Ectodermal cell (in vitro differentiated cells): ENCODE measurements around the gene TEKT1.
"Not testable (repeated sequence)": the region's sequence is repeated elsewhere in the genome, so short reads cannot be mapped to it uniquely, and the experiment has no call there.

Source experiments
- H3K27ac ChIP-seq: 2 replicates; pipeline ENCODE4 v1.7.0; 2013; ENCODE audit warnings: mild to moderate bottlenecking, low read depth, low read length; ENCODE audit not compliant: insufficient read depth, poor library complexity, severe bottlenecking
- H3K27me3 ChIP-seq: 2 replicates; pipeline ENCODE4 v1.7.0; 2013; ENCODE audit warnings: mild to moderate bottlenecking, low read length; ENCODE audit not compliant: insufficient read depth, control insufficient read depth, poor library complexity, severe bottlenecking
- H3K36me3 ChIP-seq: one replicate; pipeline ENCODE4 v1.7.0; 2013; ENCODE audit warnings: low read length; ENCODE audit not compliant: control insufficient read depth, insufficient read depth
- H3K4me1 ChIP-seq: one replicate; pipeline ENCODE4 v1.7.0; 2013; ENCODE audit warnings: low read length; ENCODE audit not compliant: control insufficient read depth, insufficient read depth
- H3K4me3 ChIP-seq: 2 replicates; pipeline ENCODE4 v1.7.0; 2013; ENCODE audit warnings: low read depth, low read length, control low read depth; ENCODE audit not compliant: insufficient read depth
- H3K9me3 ChIP-seq: 2 replicates; pipeline ENCODE4 v1.7.0; 2013; ENCODE audit warnings: mild to moderate bottlenecking, low read length, moderate library complexity; ENCODE audit not compliant: control insufficient read depth
- WGBS, 2 experiments: methylation state at CpG; one replicate each; pipeline ENCODE4 v1.1.7; 2013; ENCODE audit warnings: missing lambda C conversion rate in 2 of 2; 5-methylcytosine and 5-hydroxymethylcytosine counted together

TEKT1 gene

DNA sequence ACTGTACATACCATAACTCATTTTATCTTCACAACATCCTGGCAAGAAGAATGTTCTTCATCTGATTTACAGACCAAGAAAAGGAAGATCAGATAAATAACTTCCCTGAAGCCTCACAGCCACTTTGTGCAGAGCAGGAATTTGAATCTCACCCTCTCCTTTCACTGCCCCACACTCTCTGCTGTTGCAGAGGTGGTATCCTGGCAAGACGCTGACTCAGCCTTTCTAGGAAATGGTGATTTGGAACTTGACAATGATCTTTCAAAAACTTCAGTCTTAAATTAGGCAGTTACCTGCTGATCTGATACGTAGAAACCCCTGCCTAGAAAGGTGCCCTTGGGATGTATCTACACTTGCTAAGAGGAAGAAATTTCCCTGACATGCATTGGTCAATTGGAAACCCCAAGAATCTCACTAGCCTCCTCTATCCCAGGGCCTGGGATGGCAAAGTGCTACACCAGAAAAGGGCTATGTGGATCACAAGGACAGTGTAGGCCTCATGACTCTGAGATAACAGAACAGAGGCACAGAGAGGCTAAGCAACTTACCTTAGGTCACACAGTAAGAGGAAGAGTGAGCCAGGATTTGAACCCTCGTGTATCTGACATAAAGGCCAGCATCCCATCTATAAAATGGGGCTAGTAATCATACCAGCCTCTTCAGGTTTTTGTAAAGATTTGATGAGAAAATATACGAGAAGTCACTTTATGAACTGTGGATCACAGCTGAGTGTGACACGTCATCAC, 37.6 kb downstream of the TEKT1 start:
- H3K4me3 ChIP-seq = no peak overlapping the region
- 84% methylated on average over 5 of the region's 5 CpGs for whole genome bisulfite sequencing, 2 experiments
- no peaks in the 10 kb centered on the region for H3K36me3 ChIP-seq
- peaks cover 3% of the 10 kb centered on the region for H3K27me3 ChIP-seq
- H3K27ac ChIP-seq = no peak overlapping the region
- no peaks in the 10 kb centered on the region for H3K4me1 ChIP-seq
- no peaks in the 10 kb centered on the region for H3K9me3 ChIP-seq

DNA sequence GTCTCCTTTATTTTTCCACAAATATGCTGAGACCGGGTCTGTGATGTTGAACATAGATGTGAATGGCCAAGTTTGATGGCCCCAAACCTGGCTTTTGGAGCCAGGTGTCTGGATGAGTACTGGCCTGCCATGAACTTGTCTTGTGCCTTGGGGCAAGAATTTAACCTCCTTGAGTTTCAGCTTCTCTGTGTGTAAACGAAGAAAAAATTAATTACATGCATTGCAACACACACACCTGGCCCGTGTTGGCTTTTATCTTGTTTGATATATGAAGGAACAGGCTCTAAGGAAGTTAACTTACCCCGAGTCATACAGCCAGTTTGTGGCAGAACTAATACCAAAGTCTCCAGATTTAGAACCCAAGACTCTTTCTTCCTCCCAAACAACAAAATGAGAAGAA, 42.4 kb downstream of the TEKT1 start:
- Histone ChIP-seq H3K9me3 (no peaks in the 10 kb centered on the region), H3K4me1 (no peaks in the 10 kb centered on the region), H3K27me3 (peaks cover 4% of the 10 kb centered on the region), H3K36me3 (no peaks in the 10 kb centered on the region), H3K27ac (no peak overlapping the region), H3K4me3 (no peak overlapping the region)
- 88 to 92% methylated on average over 2 to 4 of the region's 4 CpGs for WGBS, 2 experiments

DNA sequence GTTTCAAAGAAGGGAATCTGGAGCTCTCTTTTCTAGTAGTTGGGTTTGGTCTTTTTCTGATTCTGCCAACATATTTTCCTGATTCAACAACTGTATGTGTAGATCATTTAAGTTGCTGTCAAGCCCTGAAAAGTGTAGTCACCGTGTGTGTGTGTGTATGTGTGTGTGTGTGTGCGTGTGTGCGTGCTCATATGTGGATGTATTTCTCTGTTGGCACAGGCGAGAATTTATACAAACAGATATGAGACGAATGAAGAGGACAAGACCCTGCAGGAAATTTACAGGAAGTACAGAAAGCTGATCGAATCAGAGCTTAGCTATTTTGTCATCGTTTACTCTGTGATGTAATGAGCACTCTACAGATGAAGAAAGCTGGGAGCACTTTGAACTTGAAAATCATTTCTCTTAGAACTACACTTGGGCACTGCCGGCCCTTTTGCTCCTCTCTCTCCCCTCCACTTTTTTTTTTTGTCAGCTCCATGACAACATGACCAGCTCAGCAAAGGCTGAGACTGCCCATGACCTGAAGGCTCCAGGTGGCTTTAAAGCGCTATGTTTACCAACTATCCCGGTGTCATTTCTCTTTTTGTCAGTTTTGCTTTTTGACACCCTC, 44.3 kb downstream of the TEKT1 start:
- peaks cover 7% of the 10 kb centered on the region for H3K27me3 ChIP-seq
- no peak overlapping the region for H3K4me3 ChIP-seq
- 71 to 72% methylated on average over 10 of the region's 10 CpGs for WGBS, 2 experiments
- no peaks in the 10 kb centered on the region for H3K36me3 ChIP-seq
- H3K9me3 ChIP-seq = no peaks in the 10 kb centered on the region
- H3K4me1 ChIP-seq = no peaks in the 10 kb centered on the region
- no peak overlapping the region for H3K27ac ChIP-seq

DNA sequence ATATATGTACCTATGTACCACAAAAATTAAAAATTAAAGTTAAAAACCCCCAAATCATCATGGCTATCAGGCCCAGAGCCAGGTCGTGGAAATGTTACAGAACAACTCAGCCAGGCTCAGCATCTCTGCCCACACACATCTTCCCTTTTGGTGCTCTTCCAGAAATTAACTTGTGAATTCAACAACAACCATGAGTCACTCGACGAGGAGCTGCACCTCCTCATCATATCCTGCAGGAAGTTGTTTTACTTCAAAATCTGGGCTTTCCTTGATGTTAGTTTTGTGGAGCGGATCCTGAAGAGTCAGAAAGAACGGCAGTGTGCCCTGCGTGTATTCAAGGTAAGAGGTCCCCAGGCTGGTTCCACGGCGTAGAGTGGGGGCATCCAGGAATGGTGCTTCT, 44.9 kb downstream of the TEKT1 start:
- Histone ChIP-seq H3K9me3 (no peaks in the 10 kb centered on the region), H3K27ac (no peak overlapping the region), H3K4me1 (no peaks in the 10 kb centered on the region), H3K27me3 (peaks cover 7% of the 10 kb centered on the region), H3K36me3 (no peaks in the 10 kb centered on the region), H3K4me3 (no peak overlapping the region)
- WGBS, 2 experiments = 84 to 87% methylated on average over 8 of the region's 8 CpGs

DNA sequence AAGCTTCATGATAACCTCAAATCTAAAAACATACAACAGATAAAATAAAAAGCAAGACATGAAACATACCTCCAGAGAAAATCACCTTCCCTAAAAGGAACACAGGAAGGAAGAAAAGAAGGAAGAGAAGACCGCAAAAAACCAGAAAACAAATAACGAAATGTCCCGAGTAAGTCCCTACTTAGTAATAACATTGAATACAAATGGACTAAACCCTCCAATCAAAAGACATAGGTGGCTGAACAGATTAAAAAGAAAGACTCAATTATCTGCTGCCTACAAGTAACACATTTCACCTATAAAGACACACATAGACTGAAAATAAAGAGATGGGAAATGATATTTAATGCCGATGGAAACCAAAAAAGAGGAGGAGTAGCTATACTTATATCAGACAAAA, 49.3 kb downstream of the TEKT1 start:
- no peak overlapping the region for H3K4me3 ChIP-seq
- no peaks in the 10 kb centered on the region for H3K4me1 ChIP-seq
- no peaks in the 10 kb centered on the region for H3K36me3 ChIP-seq
- H3K27ac ChIP-seq = no peak overlapping the region
- H3K27me3 ChIP-seq = peaks cover 25% of the 10 kb centered on the region
- H3K9me3 ChIP-seq = no peaks in the 10 kb centered on the region
- WGBS, 2 experiments = 86 to 89% methylated on average over 2 to 3 of the region's 4 CpGs

DNA sequence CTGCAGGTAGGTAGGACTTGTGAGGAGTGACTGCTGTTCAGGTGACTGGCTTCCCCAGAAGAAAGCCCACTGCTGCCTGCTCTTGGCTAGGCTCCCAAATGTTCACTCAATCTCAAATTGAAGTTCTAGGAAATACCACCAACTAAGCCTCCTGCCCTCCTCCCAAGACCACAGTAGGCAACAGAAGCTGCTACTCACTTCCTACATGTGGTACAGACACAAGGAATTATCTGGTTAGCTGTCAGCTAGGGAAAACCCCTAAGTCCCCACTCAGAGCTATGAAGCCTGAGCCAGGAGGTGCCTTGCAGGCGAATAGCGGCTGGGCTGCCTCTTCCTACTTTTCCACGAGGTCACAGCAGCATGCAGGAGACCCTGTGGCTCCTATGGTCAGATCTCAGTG, 50.6 kb downstream of the TEKT1 start:
- Histone ChIP-seq H3K27ac (no peak overlapping the region), H3K4me3 (no peak overlapping the region), H3K4me1 (no peaks in the 10 kb centered on the region), H3K36me3 (no peaks in the 10 kb centered on the region), H3K27me3 (peaks cover 38% of the 10 kb centered on the region), H3K9me3 (no peaks in the 10 kb centered on the region)
- WGBS, 2 experiments = 53 to 79% methylated on average over 3 of the region's 3 CpGs

DNA sequence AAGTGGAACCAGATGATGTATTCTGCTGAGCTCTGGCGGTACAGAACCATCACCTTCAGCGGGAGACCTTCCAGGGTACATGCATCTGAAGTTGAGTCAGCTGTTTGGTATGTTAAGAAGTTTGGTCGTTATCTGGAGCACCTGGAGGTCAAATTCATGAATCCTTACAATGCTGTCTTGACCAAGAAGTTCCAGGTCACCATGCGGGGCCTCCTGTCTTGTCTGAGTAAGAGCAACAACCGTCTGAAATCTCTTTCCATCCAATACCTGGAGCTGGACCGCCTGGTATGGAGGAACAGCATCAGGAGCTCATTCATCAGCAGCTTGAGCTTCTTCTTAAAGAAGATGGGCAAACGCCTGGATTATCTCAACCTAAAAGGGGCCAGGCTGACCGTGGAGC, 51.5 kb downstream of the TEKT1 start:
- 86 to 91% methylated on average over 8 of the region's 8 CpGs for WGBS, 2 experiments
- Histone ChIP-seq H3K27me3 (peaks cover 46% of the 10 kb centered on the region), H3K4me1 (no peaks in the 10 kb centered on the region), H3K36me3 (no peaks in the 10 kb centered on the region), H3K4me3 (no peak overlapping the region), H3K9me3 (no peaks in the 10 kb centered on the region), H3K27ac (no peak overlapping the region)

DNA sequence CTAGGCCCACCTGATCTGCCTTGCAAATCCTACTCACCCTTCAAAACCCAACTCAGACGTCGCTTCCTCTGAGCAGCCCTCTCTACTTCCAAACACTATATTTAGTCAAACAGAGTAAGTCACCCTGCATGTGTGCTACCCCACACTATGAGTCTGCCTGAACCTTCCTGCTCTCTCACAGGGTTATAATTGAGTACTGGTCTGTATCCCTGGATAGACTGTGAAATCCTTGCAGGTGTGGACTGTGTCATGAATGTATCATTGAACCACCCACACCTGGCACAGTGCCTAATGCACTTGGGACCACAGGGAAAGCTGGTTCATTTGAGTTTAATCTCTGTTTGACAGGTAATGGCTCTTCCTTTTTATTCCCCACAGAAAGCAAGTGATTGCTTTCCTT, 52.1 kb downstream of the TEKT1 start:
- Histone ChIP-seq H3K9me3 (no peaks in the 10 kb centered on the region), H3K36me3 (no peaks in the 10 kb centered on the region), H3K27ac (no peak overlapping the region), H3K4me3 (no peak overlapping the region), H3K27me3 (peaks cover 50% of the 10 kb centered on the region), H3K4me1 (no peaks in the 10 kb centered on the region)
- 59 to 73% methylated on average over 2 of the region's 2 CpGs for WGBS, 2 experiments

DNA sequence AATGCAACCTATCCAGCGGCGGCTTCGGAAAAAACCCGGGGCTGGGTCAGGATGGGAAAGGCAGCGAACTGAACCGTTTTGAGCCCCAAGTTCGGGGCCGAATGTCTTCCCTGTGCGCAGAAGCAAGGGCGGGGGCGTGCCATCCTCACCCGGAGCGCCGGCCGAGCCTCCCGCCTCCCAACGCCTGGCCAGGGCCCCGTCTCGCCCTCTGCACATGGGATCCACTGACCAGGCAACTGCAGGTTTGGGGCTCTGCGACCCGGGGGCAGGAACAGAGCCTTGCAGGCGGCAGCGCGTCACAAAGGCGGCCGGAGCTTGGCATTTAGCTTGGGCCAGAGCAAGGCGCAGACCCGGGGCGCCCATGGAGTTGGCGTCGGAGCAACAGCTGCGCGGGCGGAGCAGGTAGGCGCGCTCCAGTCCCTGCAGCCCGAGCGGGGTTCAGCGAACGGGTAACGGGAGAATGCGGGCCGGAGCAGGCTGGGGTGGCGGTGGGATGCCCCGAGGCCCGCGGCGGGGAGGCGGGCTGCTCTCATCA, 55.6 kb downstream of the TEKT1 start, which contains the start of gene FBXO39:
Gene FBXO39 (plus strand): TSS at position 345 of the 535 bp plus-strand sequence. CDS start 3,654 bp downstream, outside the sequence.
- peak within 1 kb of the TSS; percentile 35 for H3K4me3 ChIP-seq
- no peaks in the 10 kb centered on the region for H3K4me1 ChIP-seq
- no peaks in the 10 kb centered on the region for H3K36me3 ChIP-seq
- no peaks in the 10 kb centered on the region for H3K9me3 ChIP-seq
- H3K27ac ChIP-seq = no peak within 1 kb of the TSS
- peaks cover 47% of the 10 kb centered on the region for H3K27me3 ChIP-seq
- 3% methylated on average over 49 of the region's 49 CpGs for WGBS, 2 experiments

DNA sequence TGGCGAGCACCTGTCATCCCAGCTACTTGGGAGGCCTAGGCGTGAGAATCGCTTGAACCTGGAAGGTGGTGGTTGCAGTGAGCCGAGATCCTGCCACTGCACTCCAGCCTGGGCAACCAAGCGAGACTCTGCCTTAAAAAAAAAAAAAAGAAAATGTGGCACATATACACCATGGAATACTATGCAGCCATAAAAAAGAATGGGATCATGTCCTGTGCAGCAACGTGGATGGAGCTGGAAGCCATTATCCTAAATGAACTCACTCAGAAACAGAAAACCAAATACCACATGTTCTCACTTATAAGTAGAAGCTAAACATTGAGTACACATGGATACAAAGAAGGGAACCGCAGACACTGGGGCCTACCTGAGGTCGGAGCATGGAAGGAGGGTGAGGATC, 56.6 kb downstream of the TEKT1 start:
- H3K4me3 ChIP-seq, H3K9me3 ChIP-seq, H3K27ac ChIP-seq, H3K36me3 ChIP-seq, H3K4me1 ChIP-seq: not testable (repeated sequence)
- WGBS, 2 experiments = 85 to 96% methylated on average over 8 of the region's 8 CpGs
- H3K27me3 ChIP-seq = peaks cover 47% of the 10 kb centered on the region
